Measurements from ENCODE around the gene PRKCE. TPM values are rescaled to one million over a fixed set of nuclear protein-coding genes. Genes with fewer than 3 reads are reported as not detected.

Gene PRKCE
- polyA plus RNA-seq, 1 of the 3 experiments (the other 2 are of a cell fraction): 16.3 TPM

DNA sequence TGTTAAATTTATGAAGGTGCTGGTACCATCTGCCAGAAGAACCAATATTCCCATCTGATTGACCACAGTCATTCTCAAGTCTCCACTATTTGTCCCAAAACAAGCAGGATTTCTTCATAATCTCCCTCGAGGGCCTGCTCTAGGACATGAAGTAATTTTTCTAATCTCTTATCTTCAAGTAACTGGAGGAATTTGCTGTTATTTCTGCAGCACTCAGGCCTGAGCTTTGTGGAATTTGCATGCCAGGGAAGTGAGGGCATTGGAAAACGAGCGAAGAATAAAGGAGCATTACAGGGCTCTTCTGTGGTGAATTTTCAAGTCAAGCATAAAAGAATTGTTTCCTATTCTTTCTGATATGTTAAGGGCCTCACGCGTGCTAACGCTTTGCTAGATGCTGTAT, 484.5 kb downstream of the PRKCE start:
- no peak overlapping the region for H3K4me3 ChIP-seq (ENCODE audit: low read depth in 2 of 2, low read length in 1 of 2)
- H3K36me3 ChIP-seq (replicated peaks in 1 of 2; ENCODE audit: control insufficient read depth in 1 of 2, insufficient read depth in 2 of 2, low read length in 1 of 2): peaks cover 0 to 5% of the 10 kb centered on the region in 2 experiments
- H3K27me3 ChIP-seq (ENCODE audit: insufficient read depth): no peaks in the 10 kb centered on the region
- no peaks in the 10 kb centered on the region for H3K9me2 ChIP-seq
- H4K20me1 ChIP-seq (ENCODE audit: insufficient read depth): no peaks in the 10 kb centered on the region
- H3K4me1 ChIP-seq (ENCODE audit: control insufficient read depth in 1 of 2, insufficient read depth in 2 of 2, low read depth in 1 of 2, low read length in 1 of 2): peaks cover 18 to 20% of the 10 kb centered on the region in 2 experiments; a peak in 3 of 4 replicates
- H3K4me2 ChIP-seq: peak overlapping the region; percentile 13; the same call in 1 of the 2 replicates
- POLR2A ChIA-PET: no interaction called here
- DNase-seq: no peak
- CTCF ChIA-PET: interaction anchor here (0.6 kb wide), 1 partner anchor 10 kb away, joined by 3 read pairs; no protein-coding TSS in a partner anchor
- H2AFZ ChIP-seq (ENCODE audit: low read depth): no peak overlapping the region
- peaks cover 6% of the 10 kb centered on the region for H3F3A ChIP-seq (replicated peaks; ENCODE audit: insufficient read depth)
- WGBS (ENCODE audit: low lambda C conversion rate): 75% methylated on average over 6 of the region's 6 CpGs
- H3K27ac ChIP-seq (ENCODE audit: low read depth in 2 of 2, low read length in 1 of 2): peak overlapping the region in 1 of 2 experiments; percentile 59; a peak in 2 of 4 replicates
- H3K9ac ChIP-seq: no peak overlapping the region
- TF ChIP-seq GABPA (IDR thresholded peaks at IDR 0.05; ENCODE audit: low read depth) (no peak), JUND (IDR thresholded peaks at IDR 0.05) (0 out of 2 replicates have a peak, but pooled peaks have one; percentile 17), TEAD4 (IDR thresholded peaks at IDR 0.05; ENCODE audit: borderline replicate concordance, insufficient read depth) (peak; percentile 38; the same call in 1 of the 2 replicates), EP300 (IDR thresholded peaks at IDR 0.05; ENCODE audit: borderline replicate concordance in 1 of 2, low read depth in 1 of 2, low read length in 1 of 2) (peak in 1 of 2 experiments; percentile 5; a peak in 1 of 4 replicates), TCF12 (IDR thresholded peaks at IDR 0.05) (0 out of 2 replicates have a peak, but pooled peaks have one; percentile 35)
- TF ChIP-seq, protein P1, sequence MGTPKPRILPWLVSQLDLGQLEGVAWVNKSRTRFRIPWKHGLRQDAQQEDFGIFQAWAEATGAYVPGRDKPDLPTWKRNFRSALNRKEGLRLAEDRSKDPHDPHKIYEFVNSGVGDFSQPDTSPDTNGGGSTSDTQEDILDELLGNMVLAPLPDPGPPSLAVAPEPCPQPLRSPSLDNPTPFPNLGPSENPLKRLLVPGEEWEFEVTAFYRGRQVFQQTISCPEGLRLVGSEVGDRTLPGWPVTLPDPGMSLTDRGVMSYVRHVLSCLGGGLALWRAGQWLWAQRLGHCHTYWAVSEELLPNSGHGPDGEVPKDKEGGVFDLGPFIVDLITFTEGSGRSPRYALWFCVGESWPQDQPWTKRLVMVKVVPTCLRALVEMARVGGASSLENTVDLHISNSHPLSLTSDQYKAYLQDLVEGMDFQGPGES (IDR thresholded peaks at IDR 0.05; ENCODE audit: low read depth, low read length): no peak
- H3K9me3 ChIP-seq: no peaks in the 10 kb centered on the region
- no peaks in the 10 kb centered on the region for H3K79me2 ChIP-seq (ENCODE audit: insufficient read depth)

DNA sequence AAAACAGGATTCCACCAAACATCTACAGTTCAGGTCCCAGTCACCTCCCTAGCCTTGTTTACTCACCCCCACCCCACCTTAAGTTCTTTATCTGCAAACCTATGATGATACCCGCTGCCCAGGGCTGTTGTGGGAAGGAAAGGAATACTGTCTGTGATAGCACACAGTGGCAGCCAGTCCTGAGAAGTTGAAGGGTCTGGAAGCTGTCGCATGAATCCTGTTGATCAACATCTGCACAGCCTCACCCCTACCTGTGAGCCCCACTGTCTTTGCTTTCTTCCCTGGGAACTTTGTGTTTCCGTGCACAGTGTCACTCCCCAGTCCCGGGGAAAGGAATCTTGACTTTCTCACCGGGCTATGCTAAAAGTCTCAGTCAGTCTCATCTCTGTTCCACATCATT, 485.0 kb downstream of the PRKCE start:
- no peak for DNase-seq
- POLR2A ChIA-PET: no interaction called here
- TF ChIP-seq, protein P2, sequence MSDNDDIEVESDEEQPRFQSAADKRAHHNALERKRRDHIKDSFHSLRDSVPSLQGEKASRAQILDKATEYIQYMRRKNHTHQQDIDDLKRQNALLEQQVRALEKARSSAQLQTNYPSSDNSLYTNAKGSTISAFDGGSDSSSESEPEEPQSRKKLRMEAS (IDR thresholded peaks at IDR 0.05; ENCODE audit: low read depth): no peak
- TF ChIP-seq SMC3 (IDR thresholded peaks at IDR 0.05; ENCODE audit: low read depth, low read length) (no peak), TAF1 (IDR thresholded peaks at IDR 0.05; ENCODE audit: borderline replicate concordance, low read depth, low read length) (no peak), RCOR1 (IDR thresholded peaks at IDR 0.05; ENCODE audit: low read length) (no peak), FOSL2 (IDR thresholded peaks at IDR 0.05; ENCODE audit: borderline replicate concordance, low read depth) (no peak), TCF12 (IDR thresholded peaks at IDR 0.05) (no peak), MXI1 (IDR thresholded peaks at IDR 0.05; ENCODE audit: low read depth, low read length) (no peak)
- TF ChIP-seq, protein P3, sequence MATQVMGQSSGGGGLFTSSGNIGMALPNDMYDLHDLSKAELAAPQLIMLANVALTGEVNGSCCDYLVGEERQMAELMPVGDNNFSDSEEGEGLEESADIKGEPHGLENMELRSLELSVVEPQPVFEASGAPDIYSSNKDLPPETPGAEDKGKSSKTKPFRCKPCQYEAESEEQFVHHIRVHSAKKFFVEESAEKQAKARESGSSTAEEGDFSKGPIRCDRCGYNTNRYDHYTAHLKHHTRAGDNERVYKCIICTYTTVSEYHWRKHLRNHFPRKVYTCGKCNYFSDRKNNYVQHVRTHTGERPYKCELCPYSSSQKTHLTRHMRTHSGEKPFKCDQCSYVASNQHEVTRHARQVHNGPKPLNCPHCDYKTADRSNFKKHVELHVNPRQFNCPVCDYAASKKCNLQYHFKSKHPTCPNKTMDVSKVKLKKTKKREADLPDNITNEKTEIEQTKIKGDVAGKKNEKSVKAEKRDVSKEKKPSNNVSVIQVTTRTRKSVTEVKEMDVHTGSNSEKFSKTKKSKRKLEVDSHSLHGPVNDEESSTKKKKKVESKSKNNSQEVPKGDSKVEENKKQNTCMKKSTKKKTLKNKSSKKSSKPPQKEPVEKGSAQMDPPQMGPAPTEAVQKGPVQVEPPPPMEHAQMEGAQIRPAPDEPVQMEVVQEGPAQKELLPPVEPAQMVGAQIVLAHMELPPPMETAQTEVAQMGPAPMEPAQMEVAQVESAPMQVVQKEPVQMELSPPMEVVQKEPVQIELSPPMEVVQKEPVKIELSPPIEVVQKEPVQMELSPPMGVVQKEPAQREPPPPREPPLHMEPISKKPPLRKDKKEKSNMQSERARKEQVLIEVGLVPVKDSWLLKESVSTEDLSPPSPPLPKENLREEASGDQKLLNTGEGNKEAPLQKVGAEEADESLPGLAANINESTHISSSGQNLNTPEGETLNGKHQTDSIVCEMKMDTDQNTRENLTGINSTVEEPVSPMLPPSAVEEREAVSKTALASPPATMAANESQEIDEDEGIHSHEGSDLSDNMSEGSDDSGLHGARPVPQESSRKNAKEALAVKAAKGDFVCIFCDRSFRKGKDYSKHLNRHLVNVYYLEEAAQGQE (IDR thresholded peaks at IDR 0.05; ENCODE audit: low read depth, low read length): no peak
- TF ChIP-seq, protein P4, sequence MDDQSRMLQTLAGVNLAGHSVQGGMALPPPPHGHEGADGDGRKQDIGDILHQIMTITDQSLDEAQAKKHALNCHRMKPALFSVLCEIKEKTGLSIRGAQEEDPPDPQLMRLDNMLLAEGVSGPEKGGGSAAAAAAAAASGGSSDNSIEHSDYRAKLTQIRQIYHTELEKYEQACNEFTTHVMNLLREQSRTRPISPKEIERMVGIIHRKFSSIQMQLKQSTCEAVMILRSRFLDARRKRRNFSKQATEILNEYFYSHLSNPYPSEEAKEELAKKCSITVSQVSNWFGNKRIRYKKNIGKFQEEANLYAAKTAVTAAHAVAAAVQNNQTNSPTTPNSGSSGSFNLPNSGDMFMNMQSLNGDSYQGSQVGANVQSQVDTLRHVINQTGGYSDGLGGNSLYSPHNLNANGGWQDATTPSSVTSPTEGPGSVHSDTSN (IDR thresholded peaks at IDR 0.05): no peak
- TF ChIP-seq, protein P5, sequence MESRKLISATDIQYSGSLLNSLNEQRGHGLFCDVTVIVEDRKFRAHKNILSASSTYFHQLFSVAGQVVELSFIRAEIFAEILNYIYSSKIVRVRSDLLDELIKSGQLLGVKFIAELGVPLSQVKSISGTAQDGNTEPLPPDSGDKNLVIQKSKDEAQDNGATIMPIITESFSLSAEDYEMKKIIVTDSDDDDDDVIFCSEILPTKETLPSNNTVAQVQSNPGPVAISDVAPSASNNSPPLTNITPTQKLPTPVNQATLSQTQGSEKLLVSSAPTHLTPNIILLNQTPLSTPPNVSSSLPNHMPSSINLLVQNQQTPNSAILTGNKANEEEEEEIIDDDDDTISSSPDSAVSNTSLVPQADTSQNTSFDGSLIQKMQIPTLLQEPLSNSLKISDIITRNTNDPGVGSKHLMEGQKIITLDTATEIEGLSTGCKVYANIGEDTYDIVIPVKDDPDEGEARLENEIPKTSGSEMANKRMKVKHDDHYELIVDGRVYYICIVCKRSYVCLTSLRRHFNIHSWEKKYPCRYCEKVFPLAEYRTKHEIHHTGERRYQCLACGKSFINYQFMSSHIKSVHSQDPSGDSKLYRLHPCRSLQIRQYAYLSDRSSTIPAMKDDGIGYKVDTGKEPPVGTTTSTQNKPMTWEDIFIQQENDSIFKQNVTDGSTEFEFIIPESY (IDR thresholded peaks at IDR 0.05; ENCODE audit: borderline replicate concordance, low read depth): no peak
- TF ChIP-seq, protein P6, sequence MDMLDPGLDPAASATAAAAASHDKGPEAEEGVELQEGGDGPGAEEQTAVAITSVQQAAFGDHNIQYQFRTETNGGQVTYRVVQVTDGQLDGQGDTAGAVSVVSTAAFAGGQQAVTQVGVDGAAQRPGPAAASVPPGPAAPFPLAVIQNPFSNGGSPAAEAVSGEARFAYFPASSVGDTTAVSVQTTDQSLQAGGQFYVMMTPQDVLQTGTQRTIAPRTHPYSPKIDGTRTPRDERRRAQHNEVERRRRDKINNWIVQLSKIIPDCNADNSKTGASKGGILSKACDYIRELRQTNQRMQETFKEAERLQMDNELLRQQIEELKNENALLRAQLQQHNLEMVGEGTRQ (IDR thresholded peaks at IDR 0.05; ENCODE audit: borderline replicate concordance, low read depth, low read length): no peak

More for the DNA sequence above, 485.0 kb downstream of the PRKCE start:
- peak overlapping the region in 1 of 2 experiments; percentile 59; a peak in 2 of 4 replicates for H3K27ac ChIP-seq (ENCODE audit: low read depth in 2 of 2, low read length in 1 of 2)
- H3K9me3 ChIP-seq: no peaks in the 10 kb centered on the region
- H3K27me3 ChIP-seq (ENCODE audit: insufficient read depth): no peaks in the 10 kb centered on the region
- peaks cover 6% of the 10 kb centered on the region for H3F3A ChIP-seq (replicated peaks; ENCODE audit: insufficient read depth)
- H3K36me3 ChIP-seq (replicated peaks in 1 of 2; ENCODE audit: control insufficient read depth in 1 of 2, insufficient read depth in 2 of 2, low read length in 1 of 2): peaks cover 0 to 5% of the 10 kb centered on the region in 2 experiments
- no peak overlapping the region for H2AFZ ChIP-seq (ENCODE audit: low read depth)
- no peaks in the 10 kb centered on the region for H3K9me2 ChIP-seq
- peaks cover 18 to 20% of the 10 kb centered on the region in 2 experiments; a peak in 3 of 4 replicates for H3K4me1 ChIP-seq (ENCODE audit: control insufficient read depth in 1 of 2, insufficient read depth in 2 of 2, low read depth in 1 of 2, low read length in 1 of 2)
- H3K79me2 ChIP-seq (ENCODE audit: insufficient read depth): no peaks in the 10 kb centered on the region
- H3K4me2 ChIP-seq: peak overlapping the region; percentile 13; the same call in 1 of the 2 replicates
- CTCF ChIA-PET: interaction anchor here (0.6 kb wide), 1 partner anchor 9 kb away, joined by 3 read pairs; no protein-coding TSS in a partner anchor
- H3K4me3 ChIP-seq (ENCODE audit: low read depth in 2 of 2, low read length in 1 of 2): no peak overlapping the region
- 98% methylated on average over 5 of the region's 5 CpGs for WGBS (ENCODE audit: low lambda C conversion rate)
- no peak overlapping the region for H3K9ac ChIP-seq
- no peaks in the 10 kb centered on the region for H4K20me1 ChIP-seq (ENCODE audit: insufficient read depth)

Measured in SK-N-SH (cell line).